Right lung (tissue), 5 donors: ENCODE data around the gene FAM163B. TPM values are rescaled to one million over a fixed set of nuclear protein-coding genes. Genes with fewer than 3 reads are reported as not detected.

Source experiments
- DNase-seq, 2 donors: peaks; one replicate each; pipeline ENCODE4 v3.0.0-alpha.2; 2013
- polyA plus RNA-seq, 5 donors: library from polyadenylated mRNA; unstranded; fragments of 120-200 nt; gene quantifications; one replicate each; pipeline versions ENCODE4 v1.2.1 to v1.2.3, GENCODE V29; 2013; ENCODE audit warnings: inconsistent platforms in 1 of 5, low replicate concordance in 1 of 5; ENCODE audit not compliant: insufficient read length in 5 of 5, insufficient read depth in 1 of 5

Gene FAM163B
- polyA plus RNA-seq, 5 donors: 0.86 to 3.0 (median 2.2) TPM

GRCh38 chr9:133582501-133583045 lies 26.6 kb downstream of the FAM163B start:
- no peak for DNase-seq

GRCh38 chr9:133581513-133582343 lies 27.5 kb downstream of the FAM163B start:
- DNase-seq: peak; percentile 82 to 89

- no peak for DNase-seq
These were observed 28.2 kb downstream of the FAM163B start for GRCh38 chr9:133581011-133581410.

GRCh38 chr9:133580419-133580738 lies 28.8 kb downstream of the FAM163B start:
- DNase-seq: no peak

GRCh38 chr9:133579601-133580418 lies 29.4 kb downstream of the FAM163B start:
- DNase-seq: no peak

GRCh38 chr9:133578524-133579441 lies 30.4 kb downstream of the FAM163B start:
- DNase-seq: no peak

- no peak for DNase-seq
These were observed 31.5 kb downstream of the FAM163B start for GRCh38 chr9:133577737-133578112.

- no peak for DNase-seq
These were observed 32.1 kb downstream of the FAM163B start for GRCh38 chr9:133576875-133577736.

GRCh38 chr9:133576031-133576874 lies 32.9 kb downstream of the FAM163B start:
- no peak for DNase-seq

GRCh38 chr9:133575186-133576030 lies 33.8 kb downstream of the FAM163B start:
- no peak for DNase-seq

- no peak for DNase-seq
These were observed 34.4 kb downstream of the FAM163B start for GRCh38 chr9:133574771-133575170.

GRCh38 chr9:133573791-133574515 lies 35.2 kb downstream of the FAM163B start:
- DNase-seq: no peak

GRCh38 chr9:133572821-133573361 lies 36.3 kb downstream of the FAM163B start:
- peak in 1 of 2 donors; percentile 40 for DNase-seq

GRCh38 chr9:133571896-133572595 lies 37.1 kb downstream of the FAM163B start:
- DNase-seq: no peak

- no peak for DNase-seq
These were observed 37.7 kb downstream of the FAM163B start for GRCh38 chr9:133571391-133571890.

- no peak for DNase-seq
These were observed 38.5 kb downstream of the FAM163B start for GRCh38 chr9:133570691-133571080.
